Ovary (tissue), 10 donors: ENCODE measurements around the gene LRP1-AS. TPM values are rescaled to one million over a fixed set of nuclear protein-coding genes. Genes with fewer than 3 reads are reported as not detected.

ENCODE experiments used
- DNase-seq, 5 donors: peaks; one replicate each; pipeline ENCODE4 v3.0.0-alpha.2; 2019 to 2020
- H3K27ac ChIP-seq, 2 donors: fragments of 200-600 bp; one replicate each; pipeline versions ENCODE4 v1.5.1 to v1.8.0; 2019 to 2022
- H3K27me3 ChIP-seq: fragments of 200-600 bp; one replicate; pipeline ENCODE4 v1.8.0; 2022
- H3K36me3 ChIP-seq: fragments of 200-600 bp; sonication (generic); one replicate; pipeline ENCODE4 v1.5.1; 2019
- H3K4me1 ChIP-seq: one replicate; pipeline ENCODE4 v1.8.1; 2013; ENCODE audit warnings: mild to moderate bottlenecking, moderate library complexity; ENCODE audit not compliant: insufficient read depth
- H3K4me3 ChIP-seq: fragments of 200-600 bp; sonication (generic); one replicate; pipeline ENCODE4 v1.5.1; 2017
- H3K9me3 ChIP-seq, 2 donors: fragments of 200-600 bp in 1 of 2; sonication (generic) in 1 of 2; one replicate each; pipeline versions ENCODE4 v1.5.1 to v1.8.1; 2013 to 2019; ENCODE audit warnings: mild to moderate bottlenecking in 1 of 2, moderate library complexity in 1 of 2
- CTCF ChIP-seq, 3 donors: fragments of 450-650 bp in 2 of 3; fragments of 200-600 bp in 1 of 3; IDR thresholded peaks; one replicate each; pipeline versions ENCODE4 v1.5.1 to v1.8.0; 2016 to 2022; ENCODE audit warnings: antibody characterized with exemption in 3 of 3, mild to moderate bottlenecking in 1 of 3
- EP300 ChIP-seq: sonication (generic); formaldehyde crosslinking; IDR thresholded peaks from one replicate; pipeline ENCODE4 v1.6.1; 2017; ENCODE audit warnings: antibody characterized with exemption
- POLR2A ChIP-seq: fragments of 450-650 bp; IDR thresholded peaks from one replicate; pipeline ENCODE4 v1.6.1; 2017; ENCODE audit warnings: antibody characterized with exemption, mild to moderate bottlenecking, moderate library complexity
- WGBS, 3 donors: extraction: QIAGEN DNeasy Blood & Tissue Kit in 1 of 3; methylation state at CpG; one replicate each; pipeline versions ENCODE4 v1.1.5 to v1.1.7; 2013 to 2017; 5-methylcytosine and 5-hydroxymethylcytosine counted together
- intact Hi-C, 4 donors: fragments of 100-400 bp; cut with DNase I; formaldehyde crosslinking; loops; one replicate each; pipeline versions ENCODE4 v1.11.0 to v1.15.1; 2022 to 2023
- long read RNA-seq, 3 donors: library from polyadenylated mRNA in 2 of 3; unstranded in 2 of 3; transcript quantifications; one replicate each; pipeline ENCODE4 v2.0.0 and lab custom pipeline, GENCODE V29; 2021 to 2026
- polyA plus RNA-seq, 2 donors: library from polyadenylated mRNA; stranded (reverse); fragments of 200-250 nt in 1 of 2; fragments of 350-450 nt in 1 of 2; fragmentation: Illumina TruSeq in 1 of 2; extraction: RNeasy Lipid Tissue Mini Kit (QIAGEN cat#74804) in 1 of 2; gene quantifications; one replicate each; pipeline ENCODE4 v1.2.3, GENCODE V29; 2013 to 2014
- total RNA-seq, 7 donors: library from RNA; depleted of rRNA in 2 of 7; stranded (reverse); fragments of >200 nt in 2 of 7; fragmentation: NEBNext Ultra II Directional in 3 of 7; extraction: Animal tissue kit (Norgen Biotek cat#: 25700) in 3 of 7; gene quantifications; one replicate each; pipeline versions ENCODE4 v1.1.0 to v1.2.4, GENCODE V29; 2016 to 2023
- donor health status: DM: no; HTN: no; CAD: no; lungs with moderate emphysema.
- donor health status: DM: no; HTN: no; CAD: no.
- donor health status: Bipolar disorder and iron deficiency.
- donor health status: DM: yes; HTN: yes; CAD: no.
- donor health status: DM: no; HTN: no; CAD: no.
- donor health status: DM: yes; HTN: yes; CAD: no.

Gene LRP1-AS
- total RNA-seq (not detected), polyA plus RNA-seq (not detected)
- long read RNA-seq, donor 1 = 0 reads
- long read RNA-seq, donor 2 = 0 reads
- long read RNA-seq, donor 3, partial matches to known transcripts = 0 of 1 reads
- long read RNA-seq, donor 3, other reads (novel, unspliced or antisense) = 1 of 1 reads

- H3K4me3 ChIP-seq = no peak within 1 kb of the TSS
- H3K36me3 ChIP-seq = no peaks in the 10 kb centered on the region
- peaks cover 55% of the 10 kb centered on the region for H3K4me1 ChIP-seq
- peak in 3 of 5 donors; percentile 44 to 62 (median 59) for DNase-seq
- TF ChIP-seq EP300 = no peak
- TF ChIP-seq CTCF (IDR thresholded peaks at IDR 0.05) = no peak
- TF ChIP-seq POLR2A = no peak
- 27 to 44% (median 34%) methylated on average over 8 of the region's 8 CpGs for WGBS, 3 donors
- intact Hi-C loops = no loop called here
- peak within 1 kb of the TSS; percentile 33 to 91 for H3K27ac ChIP-seq
- H3K9me3 ChIP-seq = no peaks in the 10 kb centered on the region
- no peaks in the 10 kb centered on the region for H3K27me3 ChIP-seq
Observed at GRCh38 chr12:57146961-57147944, at the start of gene LRP1-AS. LRP1-AS (minus strand) TSS chr12:57147619.

- 83 to 85% (median 83%) methylated on average over 17 to 22 of the region's 22 CpGs for WGBS, 3 donors
- intact Hi-C loops = no loop called here
- DNase-seq = no peak
- Histone ChIP-seq H3K27me3 (no peaks in the 10 kb centered on the region), H3K4me1 (no peaks in the 10 kb centered on the region), H3K4me3 (no peak overlapping the region), H3K36me3 (peaks cover 4% of the 10 kb centered on the region), H3K27ac (no peak overlapping the region), H3K9me3 (no peaks in the 10 kb centered on the region)
- TF ChIP-seq CTCF (IDR thresholded peaks at IDR 0.05) (no peak), EP300 (no peak), POLR2A (no peak)
Observed at GRCh38 chr12:57196956-57197355, 49.5 kb upstream of the LRP1-AS start.

DNA sequence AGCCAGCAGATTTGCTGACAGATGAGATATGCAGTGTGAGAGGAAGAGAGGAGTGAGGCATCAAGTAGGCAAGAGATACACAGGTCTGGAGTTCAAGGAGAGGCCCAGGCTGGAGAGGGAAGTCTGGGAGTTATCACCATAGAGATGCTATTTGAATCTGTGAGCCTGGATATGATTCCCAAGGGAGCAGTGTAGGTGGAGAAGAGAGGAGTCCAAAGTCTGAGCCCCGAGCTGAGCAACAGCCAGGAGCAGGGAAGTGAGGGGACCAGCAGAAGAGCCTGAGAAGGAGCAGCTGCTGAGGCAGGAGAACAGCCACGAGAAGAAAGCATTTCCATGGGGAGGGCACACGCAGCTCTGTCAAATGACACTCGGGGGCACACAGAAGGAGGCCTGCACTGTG, 49.0 kb upstream of the LRP1-AS start:
- H3K9me3 ChIP-seq = no peaks in the 10 kb centered on the region
- H3K4me3 ChIP-seq = no peak overlapping the region
- no peaks in the 10 kb centered on the region for H3K4me1 ChIP-seq
- intact Hi-C loops = no loop called here
- TF ChIP-seq EP300 (no peak), CTCF (IDR thresholded peaks at IDR 0.05) (no peak), POLR2A (no peak)
- no peak for DNase-seq
- H3K27me3 ChIP-seq = no peaks in the 10 kb centered on the region
- no peak overlapping the region for H3K27ac ChIP-seq
- peaks cover 4% of the 10 kb centered on the region for H3K36me3 ChIP-seq
- 29 to 52% (median 43%) methylated on average over 4 of the region's 4 CpGs for WGBS, 3 donors

DNA sequence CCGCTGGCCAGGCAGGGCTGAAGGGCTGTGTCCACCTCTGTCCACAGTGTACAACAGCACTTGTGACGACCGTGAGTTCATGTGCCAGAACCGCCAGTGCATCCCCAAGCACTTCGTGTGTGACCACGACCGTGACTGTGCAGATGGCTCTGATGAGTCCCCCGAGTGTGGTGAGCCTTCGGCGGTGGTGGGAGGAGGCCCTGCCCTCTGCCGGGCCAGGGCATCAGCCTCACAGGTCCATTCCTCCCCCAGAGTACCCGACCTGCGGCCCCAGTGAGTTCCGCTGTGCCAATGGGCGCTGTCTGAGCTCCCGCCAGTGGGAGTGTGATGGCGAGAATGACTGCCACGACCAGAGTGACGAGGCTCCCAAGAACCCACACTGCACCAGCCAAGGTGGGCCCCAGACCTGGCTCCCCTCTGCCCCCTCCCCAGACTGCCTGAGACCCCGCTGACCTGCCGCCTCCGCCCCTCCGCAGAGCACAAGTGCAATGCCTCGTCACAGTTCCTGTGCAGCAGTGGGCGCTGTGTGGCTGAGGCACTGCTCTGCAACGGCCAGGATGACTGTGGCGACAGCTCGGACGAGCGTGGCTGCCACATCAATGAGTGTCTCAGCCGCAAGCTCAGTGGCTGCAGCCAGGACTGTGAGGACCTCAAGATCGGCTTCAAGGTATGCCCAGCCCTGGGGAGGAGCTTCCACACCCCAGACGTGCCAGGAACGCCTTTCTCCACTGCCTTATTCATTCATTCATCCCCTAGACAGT, 48.4 kb upstream of the LRP1-AS start:
- H3K9me3 ChIP-seq = no peaks in the 10 kb centered on the region
- peaks cover 4% of the 10 kb centered on the region for H3K36me3 ChIP-seq
- no peak overlapping the region for H3K4me3 ChIP-seq
- no peak for DNase-seq
- TF ChIP-seq CTCF (IDR thresholded peaks at IDR 0.05) (no peak), POLR2A (no peak), EP300 (no peak)
- H3K4me1 ChIP-seq = no peaks in the 10 kb centered on the region
- intact Hi-C loops = no loop called here
- H3K27ac ChIP-seq = no peak overlapping the region
- no peaks in the 10 kb centered on the region for H3K27me3 ChIP-seq
- WGBS, 3 donors = 79 to 80% (median 80%) methylated on average over 28 to 34 of the region's 34 CpGs
